ENCODE measurements around the gene FOXP1.

DNA sequence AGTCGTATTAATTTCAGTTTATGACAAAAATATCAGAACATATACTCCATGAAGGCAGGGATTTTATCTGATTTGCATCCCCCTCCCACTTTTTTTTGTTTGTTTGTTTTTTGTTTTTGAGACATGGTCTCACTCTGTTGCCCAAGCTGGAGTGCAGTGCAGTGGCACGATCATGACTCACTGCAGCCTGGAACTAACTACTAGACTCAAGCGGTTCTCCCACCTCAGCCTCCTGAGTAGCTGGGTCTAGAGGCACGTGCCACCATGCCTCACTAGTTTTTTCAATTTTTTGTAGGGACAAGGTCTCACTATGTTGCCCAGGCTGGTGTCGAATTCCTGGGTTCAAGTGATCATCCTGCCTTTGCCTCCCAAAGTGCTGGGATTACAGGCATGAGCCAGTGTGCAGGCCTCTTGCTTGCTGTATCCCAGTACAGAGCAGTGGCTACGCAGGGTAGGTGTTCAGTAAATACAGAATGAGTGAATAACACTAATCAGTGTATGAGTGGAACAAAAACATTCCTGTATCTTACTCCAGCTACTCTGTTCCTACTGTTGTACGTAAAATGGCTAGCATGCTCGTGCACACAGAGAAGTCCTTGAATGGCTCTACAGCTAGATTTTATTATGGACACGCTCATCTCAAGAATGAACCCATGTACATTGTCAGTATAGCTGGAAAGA is 272.4 kb downstream of the FOXP1 start:
- no peak for TF ChIP-seq POLR2A (IDR thresholded peaks at IDR 0.05)
- TF ChIP-seq CTCF (IDR thresholded peaks at IDR 0.05 in 4 of 5, conservative IDR thresholded peaks at IDR 0.05 in 1 of 5): no peak
